Activated CD4-positive, alpha-beta T cell treated with anti-CD3 and anti-CD28 coated beads, Interleukin-2, amount 50 U/mL, for 24 hours (primary cell): ENCODE data around the gene GPR161.

ENCODE experiments used
- DNase-seq, 2 donors: peaks; one replicate each; pipeline ENCODE4 v3.0.0-alpha.2; 2020; ENCODE audit warnings: low read depth in 1 of 2, low spot score in 1 of 2

The GPR161 gene

DNA sequence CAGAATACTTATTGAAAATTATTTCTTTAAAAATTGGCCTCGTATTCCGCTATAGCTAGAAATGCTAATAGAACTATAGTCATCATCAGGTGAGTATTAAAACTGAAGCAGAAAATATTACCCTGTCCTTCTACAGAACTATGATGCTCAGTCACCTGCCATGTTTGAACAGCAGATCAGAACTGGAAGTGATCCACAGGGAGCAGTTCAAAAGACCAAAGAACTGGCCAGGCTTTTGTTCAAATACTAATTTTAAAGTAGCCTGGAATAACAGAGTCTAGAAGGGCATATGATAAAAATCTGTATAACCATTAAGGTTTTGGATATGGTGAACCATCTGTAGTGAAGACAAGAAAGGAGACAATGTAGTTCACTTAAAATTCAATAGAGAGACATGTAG lies 94.4 kb downstream of the GPR161 start:
- DNase-seq = no peak

GRCh38 chr1:168035345-168035744 lies 101.4 kb downstream of the GPR161 start:
- no peak for DNase-seq

DNA sequence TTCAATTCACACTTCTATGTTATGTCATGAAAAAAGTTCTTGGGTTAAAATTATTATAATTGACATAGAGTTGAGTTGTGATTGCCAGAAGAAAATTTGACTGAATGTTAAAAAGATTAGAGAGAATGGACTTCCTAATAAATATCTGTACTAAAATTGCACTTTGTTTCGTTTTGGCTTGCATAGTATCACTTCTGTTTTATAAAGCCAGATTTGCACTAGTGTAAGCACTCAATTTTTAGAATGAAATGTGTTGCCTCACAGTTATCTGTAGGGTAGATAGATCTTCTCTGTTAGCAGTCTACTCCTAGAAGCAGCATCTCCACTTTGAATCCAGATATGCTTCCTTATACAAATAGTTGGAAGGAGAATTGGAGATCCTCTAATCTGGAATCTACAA lies 104.7 kb downstream of the GPR161 start:
- no peak for DNase-seq

DNA sequence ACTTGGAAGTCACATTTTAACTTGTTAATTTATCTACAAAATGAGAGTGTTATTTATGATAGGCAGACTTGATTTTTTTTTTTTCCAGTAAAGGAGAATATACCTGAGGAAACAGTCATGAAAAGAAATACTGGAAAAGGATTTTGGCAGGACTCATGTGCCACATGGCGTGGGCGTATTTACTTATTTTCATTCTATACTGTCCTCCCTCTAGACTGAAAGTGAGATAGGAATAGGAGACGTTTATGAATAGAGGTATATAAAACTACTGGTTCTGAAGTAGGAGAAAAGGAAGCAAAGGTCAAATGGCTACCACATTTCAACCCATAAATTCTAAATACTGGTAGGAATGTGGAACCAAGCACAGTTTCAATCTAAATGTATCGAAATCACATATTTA lies 105.1 kb downstream of the GPR161 start:
- no peak for DNase-seq

DNA sequence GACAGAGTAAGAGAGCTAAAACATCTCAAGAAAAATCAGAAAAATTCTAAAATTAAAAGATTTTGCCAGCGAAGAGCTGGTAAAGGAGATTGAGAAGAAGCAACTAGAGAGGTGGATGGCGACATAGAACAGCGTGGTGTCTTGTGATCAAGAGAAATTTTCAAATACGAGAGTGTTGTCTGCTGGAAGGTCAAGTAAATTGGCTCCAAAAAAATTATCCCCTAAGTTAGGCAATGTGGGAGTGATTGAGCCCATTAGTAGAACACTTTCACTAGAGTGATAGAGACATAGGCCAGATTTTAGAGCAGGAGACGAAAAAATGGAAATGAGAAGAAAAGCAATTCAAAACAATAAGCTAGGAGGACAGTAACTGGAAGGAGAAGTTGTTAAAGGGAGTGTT lies 105.5 kb downstream of the GPR161 start:
- DNase-seq = no peak
